ENCODE measurements around the gene BTN3A1.

The BTN3A1 gene

DNA sequence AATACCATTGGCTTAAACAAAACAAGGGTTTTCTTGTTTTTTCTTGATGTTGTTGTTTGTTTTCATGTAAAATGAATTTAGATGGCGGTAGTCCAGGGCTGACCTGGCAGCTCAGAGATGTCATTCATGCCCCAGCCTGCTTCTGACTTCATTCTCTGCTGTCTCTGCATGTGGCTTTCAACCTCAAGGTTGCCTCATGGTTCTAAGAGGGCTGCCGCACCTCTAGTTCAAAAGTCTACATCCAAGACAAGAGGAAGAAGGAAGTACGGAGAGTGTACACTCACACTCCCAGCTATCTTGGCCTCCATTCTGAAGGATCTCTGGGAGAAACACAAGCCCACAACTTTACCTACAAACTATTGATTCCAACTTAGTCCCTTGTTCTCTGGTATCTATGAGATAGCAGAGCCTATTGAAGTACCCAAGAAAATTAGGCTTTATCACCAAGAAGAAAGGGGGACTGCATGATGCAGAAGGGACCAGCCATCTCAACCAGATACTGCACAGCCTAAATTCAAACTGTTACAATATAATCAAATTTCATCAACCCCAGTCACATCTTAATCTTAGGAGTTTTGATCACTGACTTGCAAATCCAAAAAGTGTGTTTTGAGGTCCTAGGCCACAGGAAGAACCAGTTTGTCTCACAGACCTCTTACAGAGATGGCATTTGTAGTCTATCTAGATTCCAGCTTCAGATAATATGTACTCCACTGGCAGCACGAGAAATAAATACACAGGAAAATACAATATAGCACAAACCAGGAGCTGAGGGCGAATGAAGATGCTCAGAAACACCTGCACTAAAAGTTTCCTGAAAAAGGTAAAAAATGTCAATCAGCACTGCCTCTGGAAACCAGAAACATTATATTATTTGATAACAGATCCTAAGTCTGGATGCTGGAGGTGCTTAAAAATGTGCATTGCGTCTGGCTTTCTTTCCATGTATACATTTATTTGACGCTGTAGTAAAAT lies 37.4 kb downstream of the BTN3A1 start:
- peak; percentile 12; the same call in 2 of the 3 replicates for ATAC-seq
- no peak for TF ChIP-seq OSR1 (CRISPR knock-in tag; IDR thresholded peaks at IDR 0.05)
- TF ChIP-seq SNAI2 (CRISPR knock-in tag; IDR thresholded peaks at IDR 0.05): no peak
- no peak for TF ChIP-seq TCF4 (CRISPR knock-in tag; IDR thresholded peaks at IDR 0.05; ENCODE audit: borderline replicate concordance)
- no peak for TF ChIP-seq ZFP3 (CRISPR knock-in tag; IDR thresholded peaks at IDR 0.05)
- TF ChIP-seq ISL1 (CRISPR knock-in tag; IDR thresholded peaks at IDR 0.05): no peak
- no peak for TF ChIP-seq CSDC2 (CRISPR knock-in tag; IDR thresholded peaks at IDR 0.05)
- TF ChIP-seq TOX (CRISPR knock-in tag; IDR thresholded peaks at IDR 0.05; ENCODE audit: borderline replicate concordance): no peak
- TF ChIP-seq, protein P1, sequence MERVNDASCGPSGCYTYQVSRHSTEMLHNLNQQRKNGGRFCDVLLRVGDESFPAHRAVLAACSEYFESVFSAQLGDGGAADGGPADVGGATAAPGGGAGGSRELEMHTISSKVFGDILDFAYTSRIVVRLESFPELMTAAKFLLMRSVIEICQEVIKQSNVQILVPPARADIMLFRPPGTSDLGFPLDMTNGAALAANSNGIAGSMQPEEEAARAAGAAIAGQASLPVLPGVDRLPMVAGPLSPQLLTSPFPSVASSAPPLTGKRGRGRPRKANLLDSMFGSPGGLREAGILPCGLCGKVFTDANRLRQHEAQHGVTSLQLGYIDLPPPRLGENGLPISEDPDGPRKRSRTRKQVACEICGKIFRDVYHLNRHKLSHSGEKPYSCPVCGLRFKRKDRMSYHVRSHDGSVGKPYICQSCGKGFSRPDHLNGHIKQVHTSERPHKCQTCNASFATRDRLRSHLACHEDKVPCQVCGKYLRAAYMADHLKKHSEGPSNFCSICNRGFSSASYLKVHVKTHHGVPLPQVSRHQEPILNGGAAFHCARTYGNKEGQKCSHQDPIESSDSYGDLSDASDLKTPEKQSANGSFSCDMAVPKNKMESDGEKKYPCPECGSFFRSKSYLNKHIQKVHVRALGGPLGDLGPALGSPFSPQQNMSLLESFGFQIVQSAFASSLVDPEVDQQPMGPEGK (CRISPR knock-in tag; IDR thresholded peaks at IDR 0.05; ENCODE audit: borderline replicate concordance): no peak

DNA sequence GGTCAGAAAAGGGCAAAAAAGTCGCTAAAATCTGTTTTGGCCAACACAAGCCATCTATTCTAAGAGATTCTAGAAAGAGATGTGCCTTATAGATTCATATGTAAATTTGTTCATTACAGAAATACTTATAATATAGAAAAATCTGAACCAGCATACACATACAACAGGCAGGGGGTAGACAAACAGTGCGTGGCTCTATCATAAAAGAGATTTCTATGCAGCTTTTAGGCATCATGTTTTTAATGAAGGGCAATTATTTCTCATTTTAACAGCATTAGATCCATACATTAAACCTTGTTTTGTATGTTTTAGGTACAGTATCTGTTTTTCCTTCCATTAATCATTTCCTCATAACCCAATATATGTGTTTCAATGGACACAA lies 38.9 kb downstream of the BTN3A1 start:
- ATAC-seq: peak; percentile 51

DNA sequence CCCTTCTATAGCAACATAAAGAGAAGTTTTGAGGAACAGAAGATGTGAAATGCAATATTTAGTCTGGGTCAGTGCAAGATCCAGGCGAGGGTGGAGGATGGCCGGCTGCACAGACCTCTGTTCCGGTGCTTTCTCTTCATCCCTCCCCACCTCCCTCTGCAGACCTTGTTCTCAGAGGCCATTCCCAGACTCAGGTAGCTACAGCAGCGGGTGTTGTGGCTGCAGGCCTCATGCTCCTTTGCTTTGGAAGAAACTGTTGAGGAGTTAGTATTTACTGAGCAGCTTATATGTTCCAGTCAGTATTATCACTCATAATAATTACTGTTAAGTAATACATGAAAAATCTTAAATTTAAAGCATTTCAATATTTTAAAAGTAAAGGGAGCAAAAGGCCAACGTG lies 39.9 kb downstream of the BTN3A1 start:
- TF ChIP-seq, protein P2, sequence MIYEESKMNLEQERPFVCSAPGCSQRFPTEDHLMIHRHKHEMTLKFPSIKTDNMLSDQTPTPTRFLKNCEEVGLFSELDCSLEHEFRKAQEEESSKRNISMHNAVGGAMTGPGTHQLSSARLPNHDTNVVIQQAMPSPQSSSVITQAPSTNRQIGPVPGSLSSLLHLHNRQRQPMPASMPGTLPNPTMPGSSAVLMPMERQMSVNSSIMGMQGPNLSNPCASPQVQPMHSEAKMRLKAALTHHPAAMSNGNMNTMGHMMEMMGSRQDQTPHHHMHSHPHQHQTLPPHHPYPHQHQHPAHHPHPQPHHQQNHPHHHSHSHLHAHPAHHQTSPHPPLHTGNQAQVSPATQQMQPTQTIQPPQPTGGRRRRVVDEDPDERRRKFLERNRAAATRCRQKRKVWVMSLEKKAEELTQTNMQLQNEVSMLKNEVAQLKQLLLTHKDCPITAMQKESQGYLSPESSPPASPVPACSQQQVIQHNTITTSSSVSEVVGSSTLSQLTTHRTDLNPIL (CRISPR knock-in tag; IDR thresholded peaks at IDR 0.05; ENCODE audit: low read depth): no peak
- no peak for TF ChIP-seq BACH2 (CRISPR knock-in tag; IDR thresholded peaks at IDR 0.05; ENCODE audit: borderline replicate concordance)
- no peak for TF ChIP-seq ZFP30 (CRISPR knock-in tag; IDR thresholded peaks at IDR 0.05)
- TF ChIP-seq OSR1 (CRISPR knock-in tag; IDR thresholded peaks at IDR 0.05): no peak
- no peak for TF ChIP-seq TOX (CRISPR knock-in tag; IDR thresholded peaks at IDR 0.05; ENCODE audit: borderline replicate concordance)
- no peak for TF ChIP-seq ZC3H10 (CRISPR knock-in tag; IDR thresholded peaks at IDR 0.05)
- TF ChIP-seq, protein P3, sequence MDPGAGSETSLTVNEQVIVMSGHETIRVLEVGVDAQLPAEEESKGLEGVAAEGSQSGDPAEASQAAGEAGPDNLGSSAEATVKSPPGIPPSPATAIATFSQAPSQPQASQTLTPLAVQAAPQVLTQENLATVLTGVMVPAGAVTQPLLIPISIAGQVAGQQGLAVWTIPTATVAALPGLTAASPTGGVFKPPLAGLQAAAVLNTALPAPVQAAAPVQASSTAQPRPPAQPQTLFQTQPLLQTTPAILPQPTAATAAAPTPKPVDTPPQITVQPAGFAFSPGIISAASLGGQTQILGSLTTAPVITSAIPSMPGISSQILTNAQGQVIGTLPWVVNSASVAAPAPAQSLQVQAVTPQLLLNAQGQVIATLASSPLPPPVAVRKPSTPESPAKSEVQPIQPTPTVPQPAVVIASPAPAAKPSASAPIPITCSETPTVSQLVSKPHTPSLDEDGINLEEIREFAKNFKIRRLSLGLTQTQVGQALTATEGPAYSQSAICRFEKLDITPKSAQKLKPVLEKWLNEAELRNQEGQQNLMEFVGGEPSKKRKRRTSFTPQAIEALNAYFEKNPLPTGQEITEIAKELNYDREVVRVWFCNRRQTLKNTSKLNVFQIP (CRISPR knock-in tag; IDR thresholded peaks at IDR 0.05; ENCODE audit: borderline replicate concordance, low read depth): no peak
- TF ChIP-seq RARB (CRISPR knock-in tag; IDR thresholded peaks at IDR 0.05): no peak
- no peak for TF ChIP-seq ZNF8 (CRISPR knock-in tag; IDR thresholded peaks at IDR 0.05)
- TF ChIP-seq CSDC2 (CRISPR knock-in tag; IDR thresholded peaks at IDR 0.05): no peak
- TF ChIP-seq, protein P4, sequence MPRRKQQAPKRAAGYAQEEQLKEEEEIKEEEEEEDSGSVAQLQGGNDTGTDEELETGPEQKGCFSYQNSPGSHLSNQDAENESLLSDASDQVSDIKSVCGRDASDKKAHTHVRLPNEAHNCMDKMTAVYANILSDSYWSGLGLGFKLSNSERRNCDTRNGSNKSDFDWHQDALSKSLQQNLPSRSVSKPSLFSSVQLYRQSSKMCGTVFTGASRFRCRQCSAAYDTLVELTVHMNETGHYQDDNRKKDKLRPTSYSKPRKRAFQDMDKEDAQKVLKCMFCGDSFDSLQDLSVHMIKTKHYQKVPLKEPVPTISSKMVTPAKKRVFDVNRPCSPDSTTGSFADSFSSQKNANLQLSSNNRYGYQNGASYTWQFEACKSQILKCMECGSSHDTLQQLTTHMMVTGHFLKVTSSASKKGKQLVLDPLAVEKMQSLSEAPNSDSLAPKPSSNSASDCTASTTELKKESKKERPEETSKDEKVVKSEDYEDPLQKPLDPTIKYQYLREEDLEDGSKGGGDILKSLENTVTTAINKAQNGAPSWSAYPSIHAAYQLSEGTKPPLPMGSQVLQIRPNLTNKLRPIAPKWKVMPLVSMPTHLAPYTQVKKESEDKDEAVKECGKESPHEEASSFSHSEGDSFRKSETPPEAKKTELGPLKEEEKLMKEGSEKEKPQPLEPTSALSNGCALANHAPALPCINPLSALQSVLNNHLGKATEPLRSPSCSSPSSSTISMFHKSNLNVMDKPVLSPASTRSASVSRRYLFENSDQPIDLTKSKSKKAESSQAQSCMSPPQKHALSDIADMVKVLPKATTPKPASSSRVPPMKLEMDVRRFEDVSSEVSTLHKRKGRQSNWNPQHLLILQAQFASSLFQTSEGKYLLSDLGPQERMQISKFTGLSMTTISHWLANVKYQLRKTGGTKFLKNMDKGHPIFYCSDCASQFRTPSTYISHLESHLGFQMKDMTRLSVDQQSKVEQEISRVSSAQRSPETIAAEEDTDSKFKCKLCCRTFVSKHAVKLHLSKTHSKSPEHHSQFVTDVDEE (CRISPR knock-in tag; IDR thresholded peaks at IDR 0.05): no peak
- no peak for TF ChIP-seq TCF4 (CRISPR knock-in tag; IDR thresholded peaks at IDR 0.05; ENCODE audit: borderline replicate concordance)
- TF ChIP-seq, protein P1 (CRISPR knock-in tag; IDR thresholded peaks at IDR 0.05; ENCODE audit: borderline replicate concordance): no peak
- no peak for TF ChIP-seq ESRRG (CRISPR knock-in tag; IDR thresholded peaks at IDR 0.05)
- TF ChIP-seq ARNTL (CRISPR knock-in tag; IDR thresholded peaks at IDR 0.05; ENCODE audit: borderline replicate concordance, low read depth): no peak
- TF ChIP-seq ISL1 (CRISPR knock-in tag; IDR thresholded peaks at IDR 0.05): no peak
- no peak for TF ChIP-seq ZNF70 (CRISPR knock-in tag; IDR thresholded peaks at IDR 0.05)
- TF ChIP-seq ZNF565 (CRISPR knock-in tag; conservative IDR thresholded peaks at IDR 0.05; ENCODE audit: low read depth): no peak
- TF ChIP-seq, protein P5, sequence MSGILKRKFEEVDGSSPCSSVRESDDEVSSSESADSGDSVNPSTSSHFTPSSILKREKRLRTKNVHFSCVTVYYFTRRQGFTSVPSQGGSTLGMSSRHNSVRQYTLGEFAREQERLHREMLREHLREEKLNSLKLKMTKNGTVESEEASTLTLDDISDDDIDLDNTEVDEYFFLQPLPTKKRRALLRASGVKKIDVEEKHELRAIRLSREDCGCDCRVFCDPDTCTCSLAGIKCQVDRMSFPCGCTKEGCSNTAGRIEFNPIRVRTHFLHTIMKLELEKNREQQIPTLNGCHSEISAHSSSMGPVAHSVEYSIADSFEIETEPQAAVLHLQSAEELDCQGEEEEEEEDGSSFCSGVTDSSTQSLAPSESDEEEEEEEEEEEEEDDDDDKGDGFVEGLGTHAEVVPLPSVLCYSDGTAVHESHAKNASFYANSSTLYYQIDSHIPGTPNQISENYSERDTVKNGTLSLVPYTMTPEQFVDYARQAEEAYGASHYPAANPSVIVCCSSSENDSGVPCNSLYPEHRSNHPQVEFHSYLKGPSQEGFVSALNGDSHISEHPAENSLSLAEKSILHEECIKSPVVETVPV (CRISPR knock-in tag; IDR thresholded peaks at IDR 0.05): no peak
- no peak for TF ChIP-seq SNAI2 (CRISPR knock-in tag; IDR thresholded peaks at IDR 0.05)
- ATAC-seq: no peak

More for the DNA sequence above, 38.9 kb downstream of the BTN3A1 start:
- TF ChIP-seq RARB (CRISPR knock-in tag; IDR thresholded peaks at IDR 0.05) (no peak), ISL1 (CRISPR knock-in tag; IDR thresholded peaks at IDR 0.05) (no peak), ESRRG (CRISPR knock-in tag; IDR thresholded peaks at IDR 0.05) (no peak), CSDC2 (CRISPR knock-in tag; IDR thresholded peaks at IDR 0.05) (no peak), ZNF70 (CRISPR knock-in tag; IDR thresholded peaks at IDR 0.05) (peak; percentile 93)
